Measurements from ENCODE around the gene MTX2.

DNA sequence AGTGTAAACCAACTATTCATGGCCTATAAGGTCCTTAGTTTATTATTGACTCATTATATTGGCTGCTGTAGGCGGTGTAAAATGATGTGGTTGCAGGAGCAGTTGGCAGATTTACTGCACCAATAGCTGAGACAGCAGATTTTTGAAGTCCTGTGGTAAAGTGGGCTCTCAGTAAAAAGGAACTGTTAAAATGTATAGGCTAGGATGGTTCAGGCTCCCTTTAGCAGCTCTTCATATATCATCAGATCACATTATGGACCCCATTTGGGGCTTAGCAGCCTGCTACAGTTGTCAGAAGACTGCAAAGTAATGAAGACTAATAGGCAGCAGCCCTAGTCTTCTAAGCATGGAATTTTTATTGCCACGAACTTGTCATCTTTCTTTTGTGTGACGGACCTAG, 27.8 kb downstream of the MTX2 start:
- TF ChIP-seq CTCF (IDR thresholded peaks at IDR 0.05): no peak
- TF ChIP-seq POLR2A (IDR thresholded peaks at IDR 0.05): no peak

Data from lower leg skin (tissue), 3 donors.